ENCODE data around the gene KLK4.

DNA sequence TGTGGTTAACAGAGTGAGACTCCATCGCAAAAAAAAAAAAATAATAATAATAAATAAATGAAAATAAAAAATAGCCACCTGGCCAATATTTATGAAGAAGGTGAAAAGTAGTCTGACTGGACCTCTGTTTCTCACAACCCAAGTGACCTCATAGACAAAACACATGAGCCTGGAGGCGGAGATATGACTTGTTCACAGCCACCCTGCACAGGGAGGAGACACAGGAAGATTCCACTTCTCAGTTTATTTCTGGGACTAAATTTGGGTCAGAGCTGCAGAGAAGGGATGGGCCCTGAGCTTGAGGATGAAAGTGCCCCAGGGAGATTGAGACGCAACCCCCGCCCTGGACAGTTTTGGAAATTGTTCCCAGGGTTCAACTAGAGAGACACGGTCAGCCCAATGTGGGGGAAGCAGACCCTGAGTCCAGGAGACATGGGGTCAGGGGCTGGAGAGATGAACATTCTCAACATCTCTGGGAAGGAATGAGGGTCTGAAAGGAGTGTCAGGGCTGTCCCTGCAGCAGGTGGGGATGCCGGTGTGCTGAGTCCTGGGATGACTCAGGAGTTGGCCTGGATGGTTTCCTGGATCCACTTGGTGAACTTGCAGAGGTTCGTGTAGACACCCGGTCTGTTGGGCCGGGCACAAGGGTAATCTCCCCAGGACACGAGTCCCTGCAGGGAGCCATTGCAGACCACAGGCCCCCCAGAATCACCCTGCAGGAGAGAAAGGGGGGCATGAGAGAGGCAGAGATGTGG is 32.1 kb upstream of the KLK4 start:
- TF ChIP-seq, protein P1, sequence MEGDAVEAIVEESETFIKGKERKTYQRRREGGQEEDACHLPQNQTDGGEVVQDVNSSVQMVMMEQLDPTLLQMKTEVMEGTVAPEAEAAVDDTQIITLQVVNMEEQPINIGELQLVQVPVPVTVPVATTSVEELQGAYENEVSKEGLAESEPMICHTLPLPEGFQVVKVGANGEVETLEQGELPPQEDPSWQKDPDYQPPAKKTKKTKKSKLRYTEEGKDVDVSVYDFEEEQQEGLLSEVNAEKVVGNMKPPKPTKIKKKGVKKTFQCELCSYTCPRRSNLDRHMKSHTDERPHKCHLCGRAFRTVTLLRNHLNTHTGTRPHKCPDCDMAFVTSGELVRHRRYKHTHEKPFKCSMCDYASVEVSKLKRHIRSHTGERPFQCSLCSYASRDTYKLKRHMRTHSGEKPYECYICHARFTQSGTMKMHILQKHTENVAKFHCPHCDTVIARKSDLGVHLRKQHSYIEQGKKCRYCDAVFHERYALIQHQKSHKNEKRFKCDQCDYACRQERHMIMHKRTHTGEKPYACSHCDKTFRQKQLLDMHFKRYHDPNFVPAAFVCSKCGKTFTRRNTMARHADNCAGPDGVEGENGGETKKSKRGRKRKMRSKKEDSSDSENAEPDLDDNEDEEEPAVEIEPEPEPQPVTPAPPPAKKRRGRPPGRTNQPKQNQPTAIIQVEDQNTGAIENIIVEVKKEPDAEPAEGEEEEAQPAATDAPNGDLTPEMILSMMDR (IDR thresholded peaks at IDR 0.05), result no peak
- TF ChIP-seq POLR2A (IDR thresholded peaks at IDR 0.05), result no peak

All from heart left ventricle (tissue), 13 donors.